ENCODE measurements around the gene LNX2.
"Not testable (repeated sequence)": the region's sequence is repeated elsewhere in the genome, so short reads cannot be mapped to it uniquely, and the experiment has no call there.

Gene LNX2

DNA sequence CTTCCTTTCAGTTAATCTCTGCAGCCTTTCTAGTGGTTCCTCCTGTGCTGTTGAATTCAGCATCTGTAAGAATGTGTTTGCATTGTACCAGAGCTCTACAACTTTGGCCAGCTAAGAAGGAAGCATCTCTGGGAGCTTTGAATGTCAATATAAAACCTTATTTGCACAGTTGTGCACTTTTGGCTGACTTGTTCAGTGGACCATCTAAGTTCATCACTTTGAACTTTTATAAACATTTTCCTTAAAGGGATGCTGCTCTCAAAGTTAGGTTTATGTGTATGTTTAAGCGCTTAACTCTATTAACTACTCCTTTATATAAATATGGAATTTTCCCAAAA, 16.9 kb upstream of the LNX2 start:
- no peak for DNase-seq (ENCODE audit: low read depth)

DNA sequence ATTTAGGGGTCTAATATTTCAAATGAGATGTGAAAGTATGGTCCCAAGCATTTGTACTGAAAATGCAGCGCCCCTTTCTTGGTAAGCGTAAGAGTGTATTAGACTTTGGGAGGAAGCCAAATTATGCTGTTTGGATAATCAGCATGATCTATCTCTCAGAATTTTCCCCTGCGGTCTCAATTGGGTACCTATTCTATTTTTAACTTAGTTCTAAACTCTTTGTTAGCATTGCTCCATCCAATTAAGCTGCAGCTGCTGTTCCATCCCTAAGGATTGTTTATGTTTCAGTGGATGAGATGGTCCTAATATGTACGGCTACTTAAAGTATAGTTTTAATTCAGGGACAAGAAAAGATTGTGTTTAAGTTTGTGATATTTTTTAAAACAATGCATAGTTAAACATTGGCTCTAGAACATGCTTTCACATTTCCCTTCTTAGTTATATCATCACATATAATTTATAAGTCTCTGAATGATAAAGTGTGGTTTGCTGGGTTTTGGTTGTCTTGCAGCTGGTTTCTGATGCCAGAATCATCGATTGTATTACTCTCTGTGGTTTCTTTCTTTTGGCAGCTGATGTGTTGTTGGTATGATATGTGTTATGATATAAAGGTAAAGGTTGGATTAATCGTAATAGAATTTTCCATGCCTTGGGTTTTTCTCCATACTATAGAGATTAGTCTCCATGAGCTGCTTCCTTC, 16.4 kb upstream of the LNX2 start:
- DNase-seq (ENCODE audit: low read depth), result no peak

DNA sequence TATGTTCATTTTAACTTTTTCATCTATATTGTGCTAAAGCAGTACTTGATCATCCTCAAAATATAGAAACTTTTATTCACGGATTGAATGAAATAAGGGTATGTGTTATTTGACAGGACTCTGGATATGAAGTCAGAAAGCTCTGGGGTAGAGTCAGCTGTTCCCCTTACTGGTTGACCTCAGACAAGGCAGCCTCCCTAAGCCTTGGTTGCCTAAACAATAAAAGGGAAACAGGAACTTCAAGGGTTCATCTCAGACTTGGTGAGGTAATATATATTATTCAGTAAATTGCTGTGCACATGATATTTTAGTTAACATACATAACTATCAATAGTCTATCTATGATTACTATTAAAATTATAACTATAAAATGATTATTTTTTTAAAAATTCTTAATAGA, 14.9 kb upstream of the LNX2 start:
- DNase-seq (ENCODE audit: low read depth), result no peak

DNA sequence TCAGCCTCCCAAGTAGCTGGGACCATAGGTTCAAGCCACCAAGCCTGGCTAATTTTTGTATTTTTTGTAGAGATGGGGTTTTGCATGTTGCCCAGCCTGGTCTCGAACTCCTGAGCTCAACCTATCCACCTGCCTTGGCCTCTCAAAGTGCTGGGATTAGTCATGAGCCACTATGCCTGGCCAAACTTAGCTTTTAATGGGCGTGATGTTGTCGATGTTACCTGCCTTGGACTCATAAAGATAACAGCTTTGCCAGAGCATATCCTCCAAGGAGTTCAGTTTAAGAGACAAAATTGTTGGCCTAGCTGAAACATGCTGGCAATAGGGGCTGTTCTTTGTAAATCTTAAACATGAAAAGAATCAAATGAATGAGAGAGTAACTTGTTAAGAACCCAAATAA, 14.5 kb upstream of the LNX2 start:
- no peak for DNase-seq (ENCODE audit: low read depth)

DNA sequence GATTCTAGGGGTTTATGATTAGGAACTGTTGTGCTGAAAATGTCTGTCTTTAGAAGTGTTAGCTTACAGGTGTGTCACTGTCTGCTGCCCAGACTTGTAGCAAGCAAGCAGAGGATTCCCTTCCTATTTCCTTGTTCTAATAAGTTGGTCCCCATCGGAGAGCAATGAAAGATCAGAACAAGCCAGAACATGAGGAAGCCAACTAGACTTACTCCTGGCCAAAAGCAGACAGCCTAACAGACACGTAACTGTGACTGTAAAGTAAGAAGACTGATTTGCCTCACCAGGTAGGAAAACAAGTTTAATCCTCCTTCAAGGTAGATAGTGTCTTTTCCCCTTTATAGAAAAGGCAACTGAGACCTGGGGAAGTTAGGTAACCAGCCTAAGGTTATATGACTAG, 13.9 kb upstream of the LNX2 start:
- DNase-seq (ENCODE audit: low read depth), result no peak

DNA sequence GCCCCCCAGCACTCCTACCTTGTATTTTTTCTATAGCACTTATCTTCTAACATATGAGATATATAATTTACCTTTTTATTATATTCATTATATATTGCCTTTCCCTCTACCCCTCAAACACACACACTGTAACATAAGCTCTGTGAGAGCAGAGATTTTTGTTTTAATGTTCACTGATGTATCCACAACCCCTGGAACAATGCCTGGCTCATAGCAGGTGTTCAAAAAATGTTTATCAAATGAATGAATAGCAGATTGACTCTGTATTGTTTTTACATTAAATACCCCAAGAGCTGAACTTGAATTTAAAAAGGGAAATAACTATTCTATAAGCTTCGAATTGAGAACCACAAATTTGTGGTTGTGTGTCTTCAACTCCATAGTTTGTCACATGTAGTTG, 12.3 kb upstream of the LNX2 start:
- no peak for DNase-seq (ENCODE audit: low read depth)

DNA sequence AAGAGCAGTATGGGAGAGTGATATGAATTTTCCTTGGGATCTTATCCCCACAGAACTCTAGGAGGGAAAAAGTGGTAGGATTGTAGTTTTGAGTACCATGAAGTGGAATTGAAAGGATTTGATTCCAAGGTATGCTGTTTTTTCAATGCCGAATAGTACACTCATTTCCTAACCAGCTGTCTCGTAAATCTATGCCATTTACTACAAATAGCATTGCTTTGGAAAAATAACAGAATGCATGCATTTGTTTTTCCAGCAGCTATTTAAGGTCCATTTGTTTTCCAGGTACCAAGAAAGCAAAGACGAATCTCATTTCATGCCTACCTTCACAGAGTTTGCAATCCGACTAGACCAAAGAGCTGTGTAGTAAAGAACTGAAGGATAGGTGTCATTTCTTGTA, 11.9 kb upstream of the LNX2 start:
- no peak for DNase-seq (ENCODE audit: low read depth)

DNA sequence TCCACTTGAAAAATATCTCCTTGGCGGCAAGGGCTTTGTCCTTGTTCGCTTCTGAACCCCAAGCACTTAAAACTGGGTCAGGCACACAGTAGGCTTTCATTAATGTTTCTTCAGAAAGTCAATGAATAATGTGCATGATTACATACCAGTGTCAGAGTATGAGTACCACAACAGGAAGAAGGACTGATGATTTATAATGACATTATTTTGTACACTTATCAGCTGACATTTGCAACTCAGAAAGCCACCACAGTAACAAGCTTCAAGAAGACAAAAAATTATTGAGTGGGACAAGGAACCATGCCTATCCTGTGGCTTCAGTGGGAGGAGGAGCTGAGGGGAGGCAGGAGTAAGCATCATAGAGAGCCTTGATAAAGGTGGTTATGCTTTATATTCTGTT, 11.3 kb upstream of the LNX2 start:
- DNase-seq (ENCODE audit: low read depth), result no peak

DNA sequence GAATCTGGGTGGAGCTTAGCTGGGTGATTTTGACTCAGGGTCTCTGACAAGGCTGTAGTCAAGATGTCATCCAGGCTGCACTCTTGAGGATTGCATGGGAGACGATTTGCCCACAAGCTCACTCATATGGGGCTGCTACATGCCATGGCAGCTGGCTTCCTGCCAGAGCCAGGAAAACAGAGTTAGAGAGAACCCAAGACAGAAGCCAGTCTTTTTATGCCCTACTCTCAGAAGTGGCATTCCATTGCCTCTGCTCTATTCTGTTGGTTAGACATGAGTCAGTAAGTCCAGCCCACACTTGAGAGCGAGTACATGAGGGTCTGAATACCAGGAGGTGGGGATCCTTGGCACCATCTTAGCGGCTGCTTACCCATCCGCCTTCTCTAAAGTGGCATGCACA, 10.8 kb upstream of the LNX2 start:
- DNase-seq (ENCODE audit: low read depth), result no peak

DNA sequence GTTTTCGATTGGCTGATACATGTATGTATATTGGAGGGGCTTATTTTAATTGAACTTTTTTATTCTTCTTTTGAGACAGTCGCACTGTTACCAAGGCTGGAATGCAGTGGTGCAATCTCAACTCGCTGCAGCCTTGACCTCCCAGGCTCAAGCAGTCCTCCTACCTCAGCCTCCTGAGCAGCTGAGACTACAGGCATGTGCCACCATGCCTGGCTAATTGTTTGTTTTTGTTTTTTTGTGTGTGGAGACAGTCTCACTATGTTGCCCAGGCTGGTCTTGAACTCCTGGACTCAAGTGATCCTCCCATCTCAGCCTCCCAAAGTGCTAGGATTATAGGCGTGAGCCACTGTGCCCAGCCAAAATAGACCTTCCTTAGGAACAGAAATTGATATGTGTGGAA, 8.4 kb upstream of the LNX2 start:
- DNase-seq (ENCODE audit: low read depth), result not testable (repeated sequence)

DNA sequence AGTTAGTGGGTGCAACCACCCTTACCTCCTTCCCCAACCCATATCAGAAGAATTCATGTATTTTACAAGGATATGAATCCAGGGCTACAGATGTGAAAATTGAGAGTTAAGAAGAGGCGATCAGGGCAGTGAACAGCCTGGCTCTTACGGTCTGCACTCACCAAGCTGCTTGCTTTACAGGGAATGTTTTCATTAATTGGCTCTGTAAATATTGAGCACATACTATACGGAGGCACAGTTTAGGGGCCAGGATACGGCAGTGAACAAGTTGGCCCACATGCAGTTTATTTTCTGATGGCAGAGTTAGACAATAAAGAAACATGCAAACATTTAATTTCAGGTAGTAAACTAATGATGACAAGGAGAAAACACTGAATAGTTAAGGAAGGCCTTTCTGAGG, 7.8 kb upstream of the LNX2 start:
- no peak for DNase-seq (ENCODE audit: low read depth)

DNA sequence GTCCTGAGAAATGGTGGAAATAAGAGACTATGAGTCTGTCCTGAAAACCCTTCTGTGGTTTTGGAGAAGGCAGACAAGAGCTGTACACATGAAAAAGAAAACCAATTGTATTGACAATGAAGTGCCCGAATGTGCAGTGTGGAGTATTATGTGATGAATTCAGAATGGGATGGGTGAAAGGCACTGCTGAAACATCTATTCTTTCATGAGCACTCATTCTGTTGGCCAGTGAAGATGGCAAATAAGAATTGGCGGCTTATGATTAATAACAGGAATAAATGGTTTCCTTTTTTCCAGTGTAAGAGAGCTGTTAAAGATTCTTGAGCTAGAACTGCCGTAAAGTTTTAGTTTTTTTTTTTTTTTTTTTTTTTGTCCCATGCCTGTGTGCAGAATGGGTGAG, 7.1 kb upstream of the LNX2 start:
- no peak for DNase-seq (ENCODE audit: low read depth)

DNA sequence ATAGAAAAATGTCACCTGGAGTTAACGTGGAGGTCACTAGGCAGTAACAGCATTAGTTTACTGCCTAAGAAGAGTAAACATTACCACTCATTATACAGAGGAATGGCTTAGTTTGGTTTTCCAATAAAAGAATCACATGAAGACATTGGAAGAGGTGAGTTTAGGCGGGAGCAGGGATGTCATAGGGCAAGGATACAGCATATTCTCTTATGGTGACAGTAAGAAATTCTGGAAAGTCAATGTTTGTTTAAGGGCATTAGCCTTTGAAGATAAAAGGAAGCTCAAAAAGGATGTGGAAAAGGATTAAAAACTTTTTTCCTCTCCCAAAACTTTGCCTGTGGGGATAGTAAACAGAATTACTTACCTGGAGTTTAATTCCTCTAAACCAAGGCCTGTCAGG, 5.5 kb upstream of the LNX2 start:
- no peak for DNase-seq (ENCODE audit: low read depth)

DNA sequence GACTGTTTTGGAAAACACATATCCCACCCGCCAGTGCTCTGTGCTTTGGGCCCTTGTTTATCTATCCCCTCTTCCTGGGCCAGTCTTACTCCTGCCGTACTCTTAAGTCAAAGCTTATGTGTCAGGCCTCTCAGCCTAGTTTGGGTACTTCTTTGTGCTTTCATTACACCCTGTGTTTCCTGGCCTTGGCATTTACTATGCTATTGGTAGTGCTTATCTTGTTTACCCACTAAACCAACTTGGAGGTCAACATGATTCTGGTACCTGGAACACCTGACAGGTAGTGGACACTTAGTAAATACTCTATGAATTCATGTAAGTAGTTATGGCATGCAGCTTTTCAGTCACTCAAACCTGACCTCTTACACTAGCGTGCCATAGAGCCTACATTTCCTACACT, 3.7 kb upstream of the LNX2 start:
- no peak for DNase-seq (ENCODE audit: low read depth)

DNA sequence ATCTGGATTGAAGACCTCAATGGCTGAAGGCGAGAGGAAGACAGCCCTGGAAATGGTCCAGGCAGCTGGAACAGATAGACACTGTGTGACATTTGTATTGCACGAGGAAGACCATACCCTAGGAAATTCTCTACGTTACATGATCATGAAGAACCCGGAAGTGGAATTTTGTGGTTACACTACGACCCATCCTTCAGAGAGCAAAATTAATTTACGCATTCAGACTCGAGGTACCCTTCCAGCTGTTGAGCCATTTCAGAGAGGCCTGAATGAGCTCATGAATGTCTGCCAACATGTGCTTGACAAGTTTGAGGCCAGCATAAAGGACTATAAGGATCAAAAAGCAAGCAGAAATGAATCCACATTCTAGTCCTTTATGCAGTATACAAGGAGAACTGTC, 2.6 kb upstream of the LNX2 start:
- DNase-seq (ENCODE audit: low read depth), result no peak

DNA sequence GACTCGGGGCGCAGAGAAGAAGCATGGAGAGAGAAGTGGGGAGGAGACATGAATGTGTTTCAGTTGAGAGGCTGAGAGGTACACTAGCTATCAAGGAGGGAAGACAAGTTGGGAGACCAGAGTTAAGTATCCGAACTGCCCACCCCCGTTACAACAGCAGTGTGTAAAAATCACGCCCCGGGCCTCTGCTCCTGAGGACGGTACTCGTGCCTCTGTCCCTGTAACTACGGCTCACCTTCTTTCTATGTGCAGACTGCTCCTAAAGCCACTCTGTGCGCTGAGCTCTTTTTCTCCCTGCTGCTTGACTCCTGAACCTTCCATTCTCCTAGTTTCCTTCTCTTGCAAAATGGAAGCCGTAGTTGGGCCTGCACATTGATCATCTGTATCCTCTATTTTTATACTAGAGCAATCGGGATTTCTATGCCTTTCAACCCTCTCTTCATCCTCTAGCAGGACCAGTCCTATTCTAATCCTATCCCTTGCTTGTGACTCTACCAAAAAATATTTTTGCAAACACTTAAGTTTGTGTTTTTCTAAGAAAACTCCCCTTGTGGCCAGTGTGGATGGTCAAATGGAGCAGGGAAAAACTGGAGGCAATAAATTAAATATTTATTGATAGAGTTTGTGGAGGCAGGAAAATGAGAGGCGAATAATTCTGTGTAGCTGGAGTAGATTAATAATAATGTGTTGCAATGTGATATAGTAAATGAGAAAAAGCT, 1.9 kb upstream of the LNX2 start:
- DNase-seq (ENCODE audit: low read depth), result no peak

DNA sequence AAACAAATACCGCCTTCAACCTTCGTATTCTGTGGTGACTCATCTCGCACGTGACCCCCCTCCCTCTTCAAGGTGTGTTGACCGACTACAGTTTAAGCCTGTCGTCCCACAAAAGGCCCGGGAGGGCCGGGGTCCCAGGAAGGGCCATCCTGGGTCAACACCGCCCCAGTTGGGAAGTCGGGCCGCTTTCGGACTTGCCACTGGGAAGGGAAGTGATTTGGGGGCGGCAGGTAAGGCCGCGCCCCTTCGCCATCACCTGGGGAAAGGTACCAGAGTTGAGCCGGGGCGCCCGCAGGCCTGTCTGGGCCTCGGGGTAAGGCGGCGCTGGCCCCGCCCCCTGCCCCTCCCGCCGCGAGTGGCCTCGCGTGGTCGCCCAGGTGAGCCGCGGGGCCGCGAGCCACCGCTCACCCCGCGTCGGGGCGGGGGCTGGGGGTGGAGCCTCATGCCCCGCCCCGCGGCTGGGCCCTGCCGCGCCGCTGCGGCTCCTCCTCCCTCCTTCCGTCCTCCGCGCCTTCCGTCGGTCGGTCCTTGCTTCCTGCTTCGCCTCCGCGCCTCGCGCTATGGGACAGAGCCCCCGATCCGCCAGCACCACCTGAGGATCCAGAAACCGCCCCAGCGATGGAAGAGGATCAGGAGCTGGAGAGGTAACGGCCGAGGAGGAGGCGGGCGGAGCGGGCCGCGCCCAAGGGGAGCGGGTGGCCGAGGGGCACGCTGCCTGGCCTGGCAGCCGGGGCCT, 1.2 kb upstream of the LNX2 start, which contains the start of gene POLR1D:
Gene POLR1D (plus strand): TSS at position 527 of the 736 bp plus-strand sequence. CDS start 92 bp downstream, at position 619.
- peak; percentile 78 for DNase-seq (ENCODE audit: low read depth)

DNA sequence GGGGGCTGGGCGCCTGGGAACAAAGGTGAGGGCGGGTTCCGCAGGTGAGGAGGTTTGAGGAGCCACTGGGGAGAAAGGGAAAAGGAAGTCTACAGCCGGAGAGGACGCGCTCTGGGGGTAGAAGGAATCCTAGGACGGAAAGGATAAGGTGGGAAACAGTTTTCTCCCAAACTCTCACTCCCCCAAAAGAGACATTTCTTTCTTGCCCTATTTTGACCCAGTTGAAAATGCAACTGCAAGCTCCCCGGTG, 712 bp upstream of the LNX2 start:
- no peak for DNase-seq (ENCODE audit: low read depth)

DNA sequence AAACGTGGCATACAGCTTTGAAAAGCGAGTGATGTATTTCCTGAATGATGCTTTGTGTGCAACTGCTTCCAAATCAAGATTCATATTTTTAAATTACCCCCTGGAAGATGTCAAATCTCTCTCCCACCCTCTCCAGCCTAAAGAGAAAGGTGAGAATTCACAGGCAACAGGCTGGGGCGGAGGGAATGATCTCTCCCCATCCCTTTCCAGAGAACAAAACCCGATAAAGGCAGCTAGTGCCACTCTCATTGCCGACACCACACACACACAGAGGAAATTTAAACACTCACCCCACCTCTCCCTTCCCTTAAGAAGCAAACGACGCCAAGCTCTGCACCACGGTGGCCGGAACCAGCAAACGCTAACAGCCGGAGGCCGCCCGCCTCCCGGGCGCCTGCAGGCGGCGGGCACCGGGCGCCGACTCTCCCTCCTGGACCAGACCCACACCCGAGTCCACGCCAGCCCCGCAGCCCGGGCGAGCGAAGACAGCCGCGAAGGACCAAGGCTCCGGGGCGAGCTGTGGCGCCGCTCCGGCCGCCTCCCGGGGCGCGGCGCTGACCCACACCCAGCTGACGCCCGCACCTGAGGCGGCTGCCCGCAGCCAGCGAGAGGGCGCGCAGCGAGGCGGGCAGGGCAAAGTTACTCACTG, 477 bp downstream of the LNX2 start:
- no peak for DNase-seq (ENCODE audit: low read depth)

DNA sequence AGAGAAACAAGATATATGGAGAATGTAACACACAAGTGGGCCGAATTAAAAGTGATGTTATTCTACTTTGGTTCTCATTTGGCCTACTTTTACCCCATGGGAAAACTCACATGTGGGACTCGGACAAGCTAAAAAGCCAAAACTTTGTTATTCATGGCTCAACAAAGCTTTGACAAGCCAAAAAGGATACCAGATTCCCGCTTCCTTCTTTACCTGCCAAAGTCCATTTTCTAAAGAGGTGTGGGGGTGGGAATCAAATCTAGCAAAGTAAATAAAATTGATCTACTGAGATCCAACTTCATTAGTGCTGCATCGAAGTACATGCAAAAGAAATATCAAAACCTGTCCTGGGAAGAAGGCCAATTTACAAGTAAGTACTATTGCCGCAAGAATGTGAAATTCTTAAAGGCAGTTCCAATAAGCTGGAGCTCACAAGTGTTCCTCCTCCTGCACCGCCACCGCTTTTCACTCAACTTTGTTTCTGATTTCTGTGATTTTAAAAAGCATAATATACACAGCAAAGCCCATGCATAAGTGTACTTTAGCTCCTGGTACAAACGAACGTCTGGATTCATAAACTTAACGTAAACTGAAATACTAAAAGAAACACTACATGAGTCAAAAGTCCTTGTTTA, 1.1 kb downstream of the LNX2 start:
- DNase-seq (ENCODE audit: low read depth), result no peak

DNA sequence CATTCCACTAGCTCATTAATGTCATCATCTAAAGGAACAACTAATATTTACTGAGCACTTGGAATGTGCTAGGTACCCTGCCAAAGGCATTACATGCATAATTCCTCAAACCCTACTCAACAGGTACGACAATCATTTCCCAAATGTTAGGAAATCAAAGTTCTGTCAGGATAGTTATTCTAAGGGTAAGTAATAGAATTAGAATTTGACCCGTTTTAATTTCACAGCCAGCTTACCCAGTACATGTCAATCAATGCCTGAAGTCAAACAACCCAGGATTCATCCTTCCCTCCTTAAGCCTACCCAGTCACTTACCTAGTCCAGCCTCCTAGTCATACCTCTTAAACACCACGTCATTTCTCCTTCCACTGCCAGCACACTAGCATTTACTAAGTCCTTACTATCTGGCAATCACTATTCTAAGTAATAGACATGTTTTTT, 2.4 kb downstream of the LNX2 start:
- no peak for DNase-seq (ENCODE audit: low read depth)

DNA sequence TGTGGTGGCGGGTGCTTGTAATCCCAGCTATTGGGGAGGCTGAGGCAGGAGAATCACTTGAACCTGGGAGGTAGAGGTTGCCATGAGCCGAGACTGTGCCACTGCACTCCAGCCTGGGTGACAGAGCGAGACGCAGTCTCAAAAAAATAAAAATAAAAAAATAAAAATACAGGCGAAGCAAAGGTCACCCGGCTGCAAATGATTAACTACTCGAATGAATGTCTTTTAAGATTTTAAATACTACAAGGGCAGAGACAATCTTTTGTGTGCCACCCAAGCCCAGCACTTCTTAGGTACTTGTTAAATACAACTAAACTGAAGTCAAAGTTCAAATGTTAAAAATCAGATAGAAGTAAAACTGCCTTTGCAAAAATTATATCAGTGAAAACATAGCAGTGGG, 6.7 kb downstream of the LNX2 start:
- no peak for DNase-seq (ENCODE audit: low read depth)

DNA sequence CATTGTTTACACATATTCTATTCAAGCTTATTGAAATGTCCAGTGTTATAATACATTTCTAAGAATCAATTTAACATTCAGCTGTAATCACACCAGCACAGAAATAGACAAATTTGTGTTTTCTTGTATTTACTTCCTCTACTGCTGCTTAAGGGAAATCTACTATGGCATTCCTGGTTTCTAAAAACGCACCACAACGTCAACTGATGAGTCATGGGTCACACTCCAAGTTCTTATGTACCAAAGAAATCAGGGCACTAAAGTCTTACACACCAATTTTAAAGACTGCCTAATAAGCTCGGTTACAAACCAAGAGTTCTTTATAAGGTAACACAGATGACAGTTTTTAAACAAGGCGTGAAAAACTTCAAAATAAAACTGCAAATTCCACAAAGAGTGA, 13.2 kb downstream of the LNX2 start:
- DNase-seq (ENCODE audit: low read depth), result no peak
